Fibroblast of skin of right quadriceps (primary cell): ENCODE measurements around the gene ADGRA1.

Experiments used
- DNase-seq: peaks from one replicate; pipeline ENCODE4 v3.0.0-alpha.2; 2013

The ADGRA1 gene

DNA sequence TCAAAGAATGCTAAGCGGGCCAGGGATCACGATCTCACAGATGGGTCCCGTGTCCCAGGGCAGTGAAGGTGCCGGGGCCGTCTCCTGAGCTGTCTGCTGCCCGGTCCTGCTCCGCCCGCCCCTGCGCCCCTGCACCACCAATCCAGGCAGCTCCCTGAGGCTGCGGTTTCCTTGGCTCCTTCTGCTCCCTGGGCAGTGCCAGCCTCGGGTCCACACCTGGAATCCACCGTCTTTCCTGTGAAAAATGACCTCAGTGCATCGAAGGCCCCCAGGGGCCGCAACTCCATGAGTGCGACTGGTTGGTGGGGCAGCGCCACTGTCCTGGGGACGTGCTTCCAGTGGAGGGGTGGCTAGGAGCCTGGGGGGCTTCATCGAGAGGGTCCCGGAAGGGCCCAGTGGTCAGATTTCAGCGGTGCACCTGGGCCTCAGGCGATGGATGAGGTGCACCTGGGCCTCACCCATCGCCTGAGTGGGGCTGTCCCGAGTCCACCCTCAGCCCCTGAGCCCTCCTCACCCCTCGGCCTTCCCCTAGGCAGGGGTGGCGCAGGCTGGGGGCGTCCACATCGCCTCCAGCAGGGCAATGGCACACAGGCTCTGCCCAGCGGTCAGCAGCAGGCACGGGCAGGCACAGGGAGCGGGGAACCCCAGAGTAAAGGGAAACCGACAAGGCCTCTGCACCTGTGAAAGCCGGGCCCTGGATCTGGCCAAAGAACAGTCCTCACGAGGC lies 27.2 kb downstream of the ADGRA1 start:
- no peak for DNase-seq

DNA sequence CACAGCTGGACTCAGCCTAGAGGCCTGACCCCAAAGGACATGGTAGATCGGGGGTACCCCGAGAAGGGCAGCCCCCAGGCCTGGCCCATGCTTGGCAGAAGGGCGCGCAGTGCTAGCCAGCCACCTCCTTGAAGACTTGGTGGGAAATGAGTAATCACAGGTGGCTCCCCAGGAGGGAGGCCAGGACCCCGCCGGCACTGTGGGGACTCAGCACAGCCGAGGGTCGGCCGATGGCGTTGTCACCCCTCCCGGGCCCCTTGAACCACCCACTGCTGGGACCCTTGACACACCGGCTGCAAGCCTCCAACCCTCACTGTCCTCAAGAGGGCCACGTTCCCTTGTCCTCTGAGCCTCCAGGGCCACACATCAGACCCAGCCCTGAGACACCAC lies 27.7 kb downstream of the ADGRA1 start:
- DNase-seq: no peak

GRCh38 chr10:133115976-133116375 lies 28.3 kb downstream of the ADGRA1 start:
- no peak for DNase-seq

GRCh38 chr10:133116455-133116854 lies 28.7 kb downstream of the ADGRA1 start:
- no peak for DNase-seq

GRCh38 chr10:133117036-133117687 lies 29.4 kb downstream of the ADGRA1 start:
- DNase-seq: no peak

DNA sequence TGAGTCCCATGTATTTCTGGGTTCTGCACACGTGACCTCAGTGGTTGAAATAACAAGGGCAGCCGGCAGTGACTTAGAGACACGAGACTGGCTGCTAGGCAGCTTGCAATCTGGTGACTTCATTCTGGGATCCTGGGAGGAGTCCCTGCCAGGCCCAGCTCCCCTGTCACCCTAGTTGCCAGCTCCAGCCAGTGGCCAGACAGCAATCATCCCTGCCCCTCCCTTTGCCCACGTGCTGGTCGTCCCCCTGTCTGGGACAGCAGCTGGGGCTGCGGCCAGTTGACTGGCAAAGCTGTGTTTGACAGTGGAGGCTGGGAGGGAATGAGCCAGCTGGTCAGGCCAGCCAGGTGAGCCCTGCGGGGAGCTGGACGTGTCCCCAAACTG lies 30.0 kb downstream of the ADGRA1 start:
- no peak for DNase-seq

DNA sequence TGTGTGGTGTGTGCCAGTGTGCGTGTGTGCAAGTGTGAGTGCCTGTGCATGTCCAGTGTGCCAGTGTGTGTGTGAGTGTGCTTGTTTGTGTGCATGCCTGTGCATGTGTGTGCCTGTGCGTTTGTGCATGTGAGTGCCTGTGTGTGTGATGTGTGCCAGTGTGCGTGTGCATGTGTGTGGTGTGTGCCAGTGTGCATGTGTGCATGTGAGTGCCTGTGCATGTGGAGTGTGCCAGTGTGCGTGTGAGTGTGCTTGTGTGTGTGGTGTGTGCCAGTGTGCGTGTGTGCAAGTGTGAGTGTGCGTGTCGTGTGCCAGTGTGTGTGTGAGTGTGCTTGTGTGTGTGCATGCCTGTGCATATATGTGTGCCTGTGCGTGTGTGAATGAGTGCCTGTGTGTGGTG lies 33.8 kb downstream of the ADGRA1 start:
- no peak for DNase-seq

- no peak for DNase-seq
These were observed 34.6 kb downstream of the ADGRA1 start for GRCh38 chr10:133122171-133122935.

GRCh38 chr10:133123050-133123745 lies 35.5 kb downstream of the ADGRA1 start:
- no peak for DNase-seq

DNA sequence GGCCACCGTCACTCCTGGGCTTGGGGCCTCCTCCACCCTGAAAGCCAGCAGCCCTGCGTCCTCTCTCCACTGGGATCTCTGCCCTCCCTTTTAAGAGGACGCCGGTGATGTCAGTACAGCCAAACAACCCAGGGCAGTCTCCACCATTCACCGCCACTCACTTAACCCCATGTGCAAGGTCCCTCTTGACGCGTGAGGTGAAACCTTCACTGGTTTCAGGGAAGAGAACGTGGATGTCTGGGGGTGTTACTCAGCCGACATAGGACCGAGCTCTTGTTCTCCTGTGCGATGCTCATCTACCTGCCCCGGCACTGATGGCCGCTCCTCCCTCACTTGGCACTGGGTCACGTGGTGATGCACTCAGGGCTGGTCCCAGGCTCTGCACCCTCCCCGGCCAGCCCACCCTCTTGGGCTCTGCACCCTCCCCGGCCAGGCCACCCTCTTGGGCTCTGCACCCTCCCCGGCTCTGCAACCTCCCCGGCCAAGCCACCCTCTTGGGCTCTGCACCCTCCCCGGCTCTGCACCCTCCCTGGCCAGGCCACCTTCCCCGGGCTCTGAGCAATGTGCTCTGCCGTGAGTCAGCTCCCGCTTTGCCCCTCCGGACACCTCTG lies 36.1 kb downstream of the ADGRA1 start:
- no peak for DNase-seq

- no peak for DNase-seq
These were observed 36.9 kb downstream of the ADGRA1 start for GRCh38 chr10:133124357-133125211.

GRCh38 chr10:133125901-133126300 lies 38.2 kb downstream of the ADGRA1 start:
- no peak for DNase-seq

GRCh38 chr10:133126431-133127290 lies 38.9 kb downstream of the ADGRA1 start:
- no peak for DNase-seq

- DNase-seq: no peak
These were observed 39.8 kb downstream of the ADGRA1 start for GRCh38 chr10:133127291-133128125.

DNA sequence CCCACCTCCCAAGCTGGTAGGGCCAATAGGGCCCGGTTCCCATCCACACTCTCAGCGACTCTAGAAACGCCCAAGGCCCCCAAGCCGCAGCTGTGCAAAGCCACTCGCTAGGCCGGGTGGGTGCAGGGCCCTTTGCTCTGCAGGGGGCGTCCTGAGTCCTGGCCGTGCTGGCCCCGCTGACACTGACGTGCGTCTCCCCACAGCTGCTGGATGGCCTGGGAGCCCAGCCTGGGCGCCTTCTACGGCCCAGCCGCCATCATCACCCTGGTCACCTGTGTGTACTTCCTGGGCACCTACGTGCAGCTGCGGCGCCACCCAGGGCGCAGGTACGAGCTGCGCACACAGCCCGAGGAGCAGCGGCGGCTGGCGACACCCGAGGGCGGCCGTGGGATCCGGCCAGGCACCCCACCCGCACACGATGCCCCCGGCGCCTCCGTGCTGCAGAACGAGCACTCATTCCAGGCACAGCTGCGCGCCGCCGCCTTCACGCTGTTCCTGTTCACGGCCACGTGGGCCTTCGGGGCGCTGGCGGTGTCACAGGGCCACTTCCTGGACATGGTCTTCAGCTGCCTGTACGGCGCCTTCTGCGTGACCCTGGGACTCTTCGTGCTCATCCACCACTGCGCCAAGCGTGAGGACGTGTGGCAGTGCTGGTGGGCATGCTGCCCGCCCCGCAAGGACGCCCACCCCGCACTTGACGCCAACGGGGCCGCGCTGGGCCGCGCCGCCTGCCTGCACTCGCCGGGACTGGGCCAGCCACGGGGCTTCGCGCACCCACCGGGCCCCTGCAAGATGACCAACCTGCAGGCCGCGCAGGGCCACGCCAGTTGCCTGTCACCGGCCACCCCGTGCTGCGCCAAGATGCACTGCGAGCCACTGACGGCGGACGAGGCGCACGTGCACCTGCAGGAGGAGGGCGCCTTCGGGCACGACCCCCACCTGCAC lies 40.7 kb downstream of the ADGRA1 start:
- no peak for DNase-seq

DNA sequence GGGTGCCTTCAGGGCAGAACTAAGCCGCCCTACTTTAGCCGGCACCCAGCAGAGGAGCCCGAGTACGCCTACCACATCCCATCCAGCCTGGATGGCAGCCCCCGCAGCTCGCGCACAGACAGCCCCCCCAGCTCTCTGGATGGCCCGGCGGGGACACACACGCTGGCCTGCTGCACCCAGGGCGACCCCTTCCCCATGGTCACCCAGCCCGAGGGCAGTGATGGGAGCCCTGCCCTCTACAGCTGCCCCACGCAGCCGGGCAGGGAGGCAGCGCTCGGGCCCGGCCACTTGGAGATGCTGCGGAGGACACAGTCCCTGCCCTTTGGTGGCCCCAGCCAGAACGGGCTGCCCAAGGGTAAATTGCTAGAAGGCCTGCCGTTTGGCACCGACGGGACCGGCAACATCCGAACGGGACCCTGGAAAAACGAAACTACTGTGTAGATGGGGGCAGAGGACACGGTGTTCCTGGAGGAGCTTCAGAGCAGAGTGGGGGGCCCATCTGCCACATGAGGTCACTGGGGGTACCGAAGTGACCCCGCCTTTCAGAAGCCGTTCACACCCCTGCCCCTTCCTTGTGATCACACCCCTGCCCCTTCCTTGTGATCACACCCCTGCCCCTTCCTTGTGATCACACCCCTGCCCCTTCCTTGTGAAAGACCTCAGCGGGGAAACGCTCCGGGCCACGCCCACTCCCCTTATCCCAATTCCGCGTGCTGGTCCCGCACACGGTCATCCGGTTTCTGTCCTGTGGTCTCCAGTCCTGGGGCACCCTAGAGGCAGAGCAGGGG lies 41.5 kb downstream of the ADGRA1 start:
- DNase-seq: no peak

DNA sequence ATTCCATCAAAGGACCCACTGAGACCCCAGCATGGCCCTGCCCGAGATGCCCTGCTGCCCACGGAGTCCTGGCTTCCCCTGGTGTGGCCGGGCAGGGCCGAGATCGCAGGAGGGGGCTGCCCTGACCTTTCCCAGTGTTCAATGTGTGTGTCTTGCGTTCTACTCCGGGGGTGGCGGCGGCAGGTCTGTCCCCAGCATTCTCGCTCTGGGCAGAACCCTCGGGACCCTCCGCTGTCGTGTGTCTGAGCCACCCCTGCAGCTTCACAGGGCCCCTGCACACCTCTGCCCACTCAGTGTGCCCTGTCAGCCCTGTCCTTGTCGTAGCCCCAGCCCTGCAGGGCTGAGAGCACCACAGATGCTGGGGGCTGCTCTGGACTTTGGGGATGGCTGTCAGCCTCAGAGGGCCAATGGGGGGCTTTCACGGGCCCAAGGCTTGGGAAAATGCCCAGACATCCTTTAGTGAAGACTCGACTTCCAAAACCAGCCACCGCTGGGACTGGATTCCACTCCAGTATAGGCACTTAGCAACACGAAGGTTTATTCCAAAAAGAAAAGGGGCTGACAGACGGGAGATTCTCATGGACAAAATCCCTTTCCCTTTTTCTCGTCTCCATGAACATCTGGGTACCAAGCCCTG lies 42.3 kb downstream of the ADGRA1 start:
- no peak for DNase-seq
